Ascending aorta (tissue), 2 donors: ENCODE results near the gene C6orf62. TPM values are rescaled to one million over a fixed set of nuclear protein-coding genes. Genes with fewer than 3 reads are reported as not detected.

Experiments
- DNase-seq, 2 donors: peaks; one replicate each; pipeline ENCODE4 v3.0.0-alpha.2; 2019; ENCODE audit warnings: low spot score in 2 of 2
- H3K27ac ChIP-seq, 2 donors: fragments of 200-600 bp; sonication (generic); one replicate each; pipeline ENCODE4 v1.5.1; 2016 to 2017; ENCODE audit warnings: mild to moderate bottlenecking in 1 of 2
- H3K27me3 ChIP-seq: fragments of 200-600 bp; sonication (generic); one replicate; pipeline ENCODE4 v1.5.1; 2017
- H3K36me3 ChIP-seq, 2 donors: fragments of 200-600 bp; sonication (generic); one replicate each; pipeline ENCODE4 v1.5.1; 2016
- H3K4me1 ChIP-seq, 2 donors: fragments of 200-600 bp; sonication (generic); one replicate each; pipeline ENCODE4 v1.5.1; 2016 to 2017; ENCODE audit warnings: mild to moderate bottlenecking in 1 of 2
- H3K4me3 ChIP-seq, 2 donors: fragments of 200-600 bp; sonication (generic); one replicate each; pipeline ENCODE4 v1.5.1; 2016 to 2017; ENCODE audit warnings: mild to moderate bottlenecking in 1 of 2
- H3K9me3 ChIP-seq, 2 donors: fragments of 200-600 bp; sonication (generic); one replicate each; pipeline ENCODE4 v1.5.1; 2016
- intact Hi-C: fragments of 100-400 bp; cut with DNase I; formaldehyde crosslinking; loops from one replicate; pipeline ENCODE4 v1.15.1; 2023
- total RNA-seq: library from RNA; depleted of rRNA; stranded (reverse); fragments of >200 nt; gene quantifications from one replicate; pipeline ENCODE4 v1.1.0, GENCODE V29; 2016
- TF ChIP-seq, protein P1 (sequence below), 3 experiments: fragments of 200-600 bp in 2 of 3; fragments of 450-650 bp in 1 of 3; sonication (generic) in 2 of 3; IDR thresholded peaks; one replicate each; pipeline ENCODE4 v1.5.1; 2016 to 2019; ENCODE audit warnings: antibody characterized with exemption in 3 of 3, mild to moderate bottlenecking in 1 of 3, moderate library complexity in 1 of 3

The C6orf62 gene
- total RNA-seq, 1 donor from 2014 or later: 29.6 TPM

DNA sequence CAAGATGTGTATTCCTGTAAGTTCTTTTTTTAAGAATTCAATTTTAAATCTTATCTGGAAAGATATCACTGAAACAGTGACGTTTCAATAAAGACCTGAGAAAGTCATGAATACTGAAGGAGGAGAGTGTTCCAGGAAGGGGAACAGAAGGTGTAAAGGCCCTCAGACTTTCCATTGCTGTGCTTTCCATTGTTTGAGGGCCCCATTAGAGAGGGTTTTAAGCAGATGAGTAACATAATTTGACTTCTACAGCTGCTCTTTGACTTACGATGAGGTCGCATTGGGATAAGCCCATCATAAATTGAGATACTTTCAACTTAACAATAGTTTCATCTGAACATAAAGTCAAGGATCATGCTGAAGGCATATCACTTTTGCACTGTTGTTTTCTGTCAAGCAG lies 27.4 kb downstream of the C6orf62 start:
- TF ChIP-seq, protein P1, sequence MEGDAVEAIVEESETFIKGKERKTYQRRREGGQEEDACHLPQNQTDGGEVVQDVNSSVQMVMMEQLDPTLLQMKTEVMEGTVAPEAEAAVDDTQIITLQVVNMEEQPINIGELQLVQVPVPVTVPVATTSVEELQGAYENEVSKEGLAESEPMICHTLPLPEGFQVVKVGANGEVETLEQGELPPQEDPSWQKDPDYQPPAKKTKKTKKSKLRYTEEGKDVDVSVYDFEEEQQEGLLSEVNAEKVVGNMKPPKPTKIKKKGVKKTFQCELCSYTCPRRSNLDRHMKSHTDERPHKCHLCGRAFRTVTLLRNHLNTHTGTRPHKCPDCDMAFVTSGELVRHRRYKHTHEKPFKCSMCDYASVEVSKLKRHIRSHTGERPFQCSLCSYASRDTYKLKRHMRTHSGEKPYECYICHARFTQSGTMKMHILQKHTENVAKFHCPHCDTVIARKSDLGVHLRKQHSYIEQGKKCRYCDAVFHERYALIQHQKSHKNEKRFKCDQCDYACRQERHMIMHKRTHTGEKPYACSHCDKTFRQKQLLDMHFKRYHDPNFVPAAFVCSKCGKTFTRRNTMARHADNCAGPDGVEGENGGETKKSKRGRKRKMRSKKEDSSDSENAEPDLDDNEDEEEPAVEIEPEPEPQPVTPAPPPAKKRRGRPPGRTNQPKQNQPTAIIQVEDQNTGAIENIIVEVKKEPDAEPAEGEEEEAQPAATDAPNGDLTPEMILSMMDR (IDR thresholded peaks at IDR 0.05): no peak
- H3K4me1 ChIP-seq: no peaks in the 10 kb centered on the region
- H3K9me3 ChIP-seq: no peaks in the 10 kb centered on the region
- intact Hi-C loops: no loop called here
- no peak for DNase-seq
- H3K27ac ChIP-seq: no peak overlapping the region
- H3K4me3 ChIP-seq: no peak overlapping the region
- no peaks in the 10 kb centered on the region for H3K27me3 ChIP-seq
- H3K36me3 ChIP-seq: no peaks in the 10 kb centered on the region

DNA sequence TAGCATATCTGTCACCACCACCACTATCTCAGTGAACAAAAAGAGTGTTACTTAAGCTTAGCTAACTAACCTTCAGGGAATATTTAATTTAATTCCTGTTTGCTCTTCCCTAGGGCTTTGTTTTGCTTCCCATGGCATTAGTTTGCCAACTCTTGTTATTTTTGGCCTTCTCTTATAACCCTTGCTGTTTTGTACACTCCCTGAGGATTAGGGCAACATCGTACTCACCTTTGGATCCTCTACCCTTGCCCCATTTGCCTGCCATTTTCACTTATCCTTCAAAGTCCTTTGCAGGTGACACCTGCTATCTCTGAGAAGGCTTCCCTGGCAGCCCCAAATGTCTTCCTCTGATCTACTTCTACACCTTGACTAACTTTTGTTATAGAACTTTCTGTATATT lies 28.4 kb downstream of the C6orf62 start:
- no peak overlapping the region for H3K27ac ChIP-seq
- no peaks in the 10 kb centered on the region for H3K4me1 ChIP-seq
- no peaks in the 10 kb centered on the region for H3K36me3 ChIP-seq
- no peaks in the 10 kb centered on the region for H3K9me3 ChIP-seq
- H3K27me3 ChIP-seq: no peaks in the 10 kb centered on the region
- TF ChIP-seq, protein P1 (IDR thresholded peaks at IDR 0.05): no peak
- intact Hi-C loops: no loop called here
- no peak overlapping the region for H3K4me3 ChIP-seq
- no peak for DNase-seq

DNA sequence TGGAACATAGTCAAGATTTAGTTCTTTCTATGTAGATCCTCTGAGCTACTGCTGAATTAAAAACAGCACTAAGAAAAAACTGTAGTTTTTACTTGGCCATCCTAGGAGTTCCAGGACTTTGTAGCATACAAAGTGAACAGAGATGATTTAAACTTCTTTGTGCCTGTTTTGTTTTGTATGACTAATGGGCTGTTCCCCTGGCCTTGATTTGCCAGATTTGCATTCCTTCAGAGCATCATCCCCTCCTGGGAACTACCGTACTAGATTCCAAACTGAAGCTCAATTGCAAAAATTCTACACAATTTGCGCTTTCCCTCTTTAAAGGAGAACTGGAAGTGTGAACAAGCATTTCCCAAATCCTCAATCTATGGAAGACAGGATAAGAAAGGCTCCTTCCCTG lies 29.0 kb downstream of the C6orf62 start:
- Histone ChIP-seq H3K4me1 (no peaks in the 10 kb centered on the region), H3K36me3 (no peaks in the 10 kb centered on the region), H3K27ac (no peak overlapping the region), H3K4me3 (no peak overlapping the region), H3K9me3 (no peaks in the 10 kb centered on the region), H3K27me3 (no peaks in the 10 kb centered on the region)
- intact Hi-C loops: no loop called here
- no peak for DNase-seq
- TF ChIP-seq, protein P1 (IDR thresholded peaks at IDR 0.05): no peak

DNA sequence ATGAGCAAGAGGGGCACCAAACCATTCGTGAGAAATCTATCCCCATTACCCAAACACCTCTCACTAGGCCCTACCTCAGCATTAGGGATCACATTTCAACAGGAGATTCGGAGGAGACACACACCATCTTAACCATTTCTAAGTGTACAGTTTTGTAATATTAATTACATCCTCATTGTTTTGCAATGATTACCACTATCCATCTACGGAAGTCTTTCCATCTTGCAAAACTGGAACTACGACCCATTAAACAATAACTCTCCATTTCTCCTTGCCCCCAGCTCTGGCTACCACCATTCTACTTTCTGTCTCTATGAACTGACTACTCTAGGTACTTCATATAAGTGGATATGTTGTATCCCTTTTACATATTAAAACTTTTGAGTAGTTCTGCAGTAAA lies 32.0 kb downstream of the C6orf62 start:
- Histone ChIP-seq H3K27ac (no peak overlapping the region), H3K4me1 (no peaks in the 10 kb centered on the region), H3K4me3 (no peak overlapping the region), H3K27me3 (no peaks in the 10 kb centered on the region), H3K36me3 (no peaks in the 10 kb centered on the region), H3K9me3 (no peaks in the 10 kb centered on the region)
- no peak for DNase-seq
- intact Hi-C loops: no loop called here
- TF ChIP-seq, protein P1 (IDR thresholded peaks at IDR 0.05): no peak

DNA sequence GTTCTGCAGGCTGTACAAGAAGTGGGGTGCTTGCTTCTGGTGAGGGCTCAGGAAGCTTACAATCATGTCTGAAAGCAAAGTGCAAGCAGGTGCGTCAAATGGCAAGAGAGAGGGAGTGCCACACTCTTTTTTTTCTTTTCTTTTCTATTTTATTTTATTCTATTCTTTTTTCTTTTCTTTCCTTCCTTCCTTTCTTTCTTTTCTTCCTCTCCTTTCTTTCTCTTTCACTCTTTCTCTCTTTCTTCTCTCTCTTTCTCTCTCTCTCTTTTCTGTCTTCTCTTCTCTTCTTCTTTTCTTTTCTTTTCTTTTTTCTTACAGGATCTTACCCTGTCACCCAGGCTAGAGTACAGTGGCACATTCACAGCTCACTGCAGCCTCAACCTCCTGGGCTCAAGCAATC lies 32.5 kb downstream of the C6orf62 start:
- Histone ChIP-seq H3K9me3 (no peaks in the 10 kb centered on the region), H3K27me3 (no peaks in the 10 kb centered on the region), H3K36me3 (no peaks in the 10 kb centered on the region), H3K4me1 (no peaks in the 10 kb centered on the region), H3K27ac (no peak overlapping the region), H3K4me3 (no peak overlapping the region)
- no peak for DNase-seq
- intact Hi-C loops: no loop called here
- TF ChIP-seq, protein P1 (IDR thresholded peaks at IDR 0.05): no peak
